Left hindlimb (tissue), 1 donor: ENCODE results near the gene FXYD5.

Experiments
- DNase-seq: peaks from one replicate; pipeline ENCODE4 v3.0.0-alpha.2; 2018

Gene FXYD5

GRCh38 chr19:35160629-35161433 lies 6.3 kb downstream of the FXYD5 start:
- no peak for DNase-seq

GRCh38 chr19:35161434-35161743 lies 6.9 kb downstream of the FXYD5 start:
- no peak for DNase-seq

GRCh38 chr19:35162471-35163326 lies 8.2 kb downstream of the FXYD5 start:
- DNase-seq = no peak

GRCh38 chr19:35164418-35164817 lies 9.9 kb downstream of the FXYD5 start:
- DNase-seq = no peak

- no peak for DNase-seq
Observed at GRCh38 chr19:35165200-35166058, 10.9 kb downstream of the FXYD5 start.

- no peak for DNase-seq
Observed at GRCh38 chr19:35166100-35167063, 11.8 kb downstream of the FXYD5 start.

- no peak for DNase-seq
Observed at GRCh38 chr19:35167251-35168119, 12.9 kb downstream of the FXYD5 start.

GRCh38 chr19:35168196-35168595 lies 13.7 kb downstream of the FXYD5 start:
- no peak for DNase-seq

- DNase-seq = no peak
Observed at GRCh38 chr19:35169221-35169995, 14.9 kb downstream of the FXYD5 start.

GRCh38 chr19:35170359-35171061 lies 16.0 kb downstream of the FXYD5 start:
- DNase-seq = no peak

- no peak for DNase-seq
Observed at GRCh38 chr19:35171730-35172129, 17.2 kb downstream of the FXYD5 start.

GRCh38 chr19:35174226-35174625 lies 19.7 kb downstream of the FXYD5 start:
- no peak for DNase-seq

GRCh38 chr19:35176181-35176570 lies 21.6 kb downstream of the FXYD5 start:
- no peak for DNase-seq

GRCh38 chr19:35177377-35178274 lies 23.1 kb downstream of the FXYD5 start:
- no peak for DNase-seq

GRCh38 chr19:35178701-35179100 lies 24.2 kb downstream of the FXYD5 start:
- no peak for DNase-seq

- no peak for DNase-seq
Observed at GRCh38 chr19:35179830-35180229, 25.3 kb downstream of the FXYD5 start.

- DNase-seq = no peak
Observed at GRCh38 chr19:35181387-35181786, 26.9 kb downstream of the FXYD5 start.

GRCh38 chr19:35184267-35184666 lies 29.7 kb downstream of the FXYD5 start:
- no peak for DNase-seq
